Astrocyte of the cerebellum (primary cell): Measurements from ENCODE around the gene CTAGE8.
"Not testable (repeated sequence)": the region's sequence is repeated elsewhere in the genome, so short reads cannot be mapped to it uniquely, and the experiment has no call there.

Experiments used
- DNase-seq: peaks from one replicate; pipeline ENCODE4 v3.0.0-alpha.2; 2011; ENCODE audit warnings: low read depth
- H3K4me3 ChIP-seq: 2 replicates; pipeline ENCODE4 v1.5.1; 2011; ENCODE audit warnings: mild to moderate bottlenecking, low read depth, low read length, moderate library complexity
- in situ Hi-C: cut with HindIII; loops from 2 replicates; pipeline ENCODE4 v1.10.0; 2017; ENCODE audit warnings: low sequenced_read_pairs

CTAGE8 gene

DNA sequence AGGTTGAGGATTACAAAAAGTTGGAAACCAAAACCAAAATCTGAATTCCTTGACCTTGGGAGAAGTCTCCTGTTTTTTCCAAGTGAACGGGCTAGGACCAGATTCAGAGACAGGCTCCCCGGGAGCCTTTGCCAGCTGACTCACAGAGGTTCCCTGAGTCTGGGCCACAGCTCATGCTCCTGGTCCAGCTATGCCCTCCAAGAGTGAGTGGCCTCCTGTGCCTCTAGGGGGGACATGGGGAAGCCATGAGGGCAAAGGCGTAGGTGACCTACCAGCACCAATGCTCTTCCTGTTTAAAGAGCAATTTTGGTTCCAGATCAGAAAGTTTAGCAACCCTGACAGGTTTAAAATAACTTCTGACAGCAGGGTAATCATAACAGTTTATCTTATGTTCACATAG is 40.3 kb downstream of the CTAGE8 start:
- DNase-seq, H3K4me3 ChIP-seq, in situ Hi-C loops: not testable (repeated sequence)

DNA sequence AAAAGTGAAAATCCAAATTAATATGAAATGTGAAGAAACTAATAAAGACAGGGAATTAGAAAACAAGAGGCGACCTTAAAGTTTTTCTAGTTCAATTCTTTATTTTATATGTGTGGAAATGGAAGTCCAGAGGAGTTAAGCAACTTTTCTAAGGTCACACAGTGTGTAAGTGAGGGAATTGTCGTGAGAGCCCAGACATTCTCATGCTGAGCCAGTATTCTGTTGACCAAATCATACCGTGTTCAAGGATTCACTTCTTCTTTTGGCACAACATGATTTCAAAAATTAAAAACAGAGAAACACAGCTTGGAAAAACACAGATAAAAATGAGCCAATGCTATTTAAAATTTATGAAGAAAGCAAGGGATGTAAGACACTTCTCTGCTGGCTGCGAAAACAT is 42.2 kb downstream of the CTAGE8 start:
- DNase-seq, in situ Hi-C loops, H3K4me3 ChIP-seq: not testable (repeated sequence)

DNA sequence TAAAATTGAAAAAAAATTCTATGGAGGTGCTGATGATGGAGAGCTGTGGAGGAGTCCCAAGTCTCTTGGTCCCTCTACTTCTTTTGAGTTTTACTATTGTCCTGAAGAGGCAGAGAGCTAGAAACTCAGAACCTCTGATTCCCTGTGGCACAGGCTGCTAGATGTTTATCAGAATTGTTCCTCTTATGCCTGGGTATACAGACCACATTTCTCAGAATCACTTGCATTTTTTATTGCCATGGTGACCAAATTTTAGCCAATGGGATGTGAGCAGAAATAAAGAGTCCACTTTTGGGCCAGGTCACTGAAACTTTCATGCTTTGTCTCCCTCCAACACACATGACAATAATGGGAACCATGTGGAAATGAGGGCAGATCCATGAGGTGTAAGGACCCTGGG is 45.4 kb downstream of the CTAGE8 start:
- DNase-seq, H3K4me3 ChIP-seq, in situ Hi-C loops: not testable (repeated sequence)

DNA sequence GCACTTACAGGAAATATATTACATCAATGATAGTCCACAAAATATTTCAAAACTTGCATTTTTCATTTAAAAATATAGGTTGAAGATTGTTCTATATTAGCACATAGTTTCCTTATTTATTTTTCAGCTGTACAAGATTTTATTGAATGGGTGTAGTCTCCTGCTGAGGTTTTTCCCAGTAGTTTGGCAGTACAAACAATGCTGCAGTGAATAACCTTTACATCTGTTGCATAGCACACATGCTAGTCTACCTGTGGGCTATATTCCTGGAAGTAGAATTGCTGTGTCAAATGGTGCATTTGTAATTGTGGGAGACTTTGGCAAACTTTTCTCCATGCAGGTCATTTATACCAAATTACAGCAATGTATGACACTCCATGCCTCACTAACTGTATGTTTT is 48.6 kb downstream of the CTAGE8 start:
- H3K4me3 ChIP-seq, DNase-seq, in situ Hi-C loops: not testable (repeated sequence)

DNA sequence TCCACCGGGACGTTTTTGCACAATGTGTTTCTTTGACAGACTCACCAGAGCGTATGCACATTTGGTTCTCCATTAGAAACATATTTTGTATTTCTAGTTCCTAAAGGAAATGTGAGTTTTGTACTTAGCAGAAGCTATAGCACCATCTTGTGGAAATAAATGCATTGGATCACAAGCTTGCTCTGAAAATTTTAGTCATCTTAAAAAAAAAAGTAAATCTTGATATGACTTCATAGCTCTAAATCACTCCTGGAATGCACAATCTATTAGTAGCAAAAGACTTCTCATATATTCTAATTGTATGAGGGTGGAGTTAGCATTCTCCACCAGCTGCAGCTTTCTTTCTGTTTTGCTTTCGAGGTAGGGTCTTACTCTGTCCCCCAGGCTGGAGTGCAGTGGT is 49.9 kb downstream of the CTAGE8 start:
- in situ Hi-C loops, H3K4me3 ChIP-seq: not testable (repeated sequence)

DNA sequence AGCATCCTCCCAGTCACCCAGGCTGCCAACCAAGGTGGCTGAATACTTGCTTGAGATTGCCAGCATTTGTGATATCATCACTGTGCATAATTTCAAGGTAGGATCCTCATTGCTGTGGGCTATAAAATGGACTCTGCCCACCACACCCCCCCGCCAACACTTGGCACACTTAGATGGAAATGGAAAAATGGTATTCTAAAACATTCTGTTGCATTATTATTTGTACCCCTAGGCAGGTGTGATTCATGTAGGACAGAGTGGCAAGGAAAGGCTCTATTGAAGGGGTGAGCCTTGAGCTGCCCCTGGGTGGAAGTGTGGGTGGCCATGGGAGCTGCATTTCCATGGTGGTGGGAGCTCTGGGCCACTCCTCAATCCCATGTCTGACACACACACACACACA is 50.5 kb downstream of the CTAGE8 start:
- H3K4me3 ChIP-seq, DNase-seq, in situ Hi-C loops: not testable (repeated sequence)

More for the DNA sequence above, 49.9 kb downstream of the CTAGE8 start:
- not testable (repeated sequence) for DNase-seq

DNA sequence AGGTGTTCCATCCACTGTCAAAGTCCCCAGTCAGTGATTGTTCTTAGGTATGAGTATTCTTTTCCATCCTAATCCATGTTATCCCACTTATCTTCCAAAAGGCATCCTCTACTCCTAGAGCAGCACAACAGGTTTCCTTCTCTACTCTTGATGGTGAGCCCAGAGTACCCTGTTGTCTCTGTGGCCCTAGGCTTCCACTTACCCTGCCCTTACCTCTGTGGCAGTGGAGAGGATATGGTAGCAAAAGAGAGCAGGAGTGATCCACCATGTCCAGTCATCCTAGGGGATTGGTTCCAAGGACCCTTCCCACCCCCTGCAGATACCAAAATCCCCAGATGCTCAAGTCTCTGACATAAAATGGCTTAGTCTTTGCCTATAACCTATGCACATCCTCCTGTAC is 51.9 kb downstream of the CTAGE8 start:
- DNase-seq, in situ Hi-C loops, H3K4me3 ChIP-seq: not testable (repeated sequence)
